ENCODE data around the gene SHFL. TPM values are rescaled to one million over a fixed set of nuclear protein-coding genes. Genes with fewer than 3 reads are reported as not detected.

SHFL gene
- total RNA-seq, result 5.1 and 14.8 TPM in 2 replicates

DNA sequence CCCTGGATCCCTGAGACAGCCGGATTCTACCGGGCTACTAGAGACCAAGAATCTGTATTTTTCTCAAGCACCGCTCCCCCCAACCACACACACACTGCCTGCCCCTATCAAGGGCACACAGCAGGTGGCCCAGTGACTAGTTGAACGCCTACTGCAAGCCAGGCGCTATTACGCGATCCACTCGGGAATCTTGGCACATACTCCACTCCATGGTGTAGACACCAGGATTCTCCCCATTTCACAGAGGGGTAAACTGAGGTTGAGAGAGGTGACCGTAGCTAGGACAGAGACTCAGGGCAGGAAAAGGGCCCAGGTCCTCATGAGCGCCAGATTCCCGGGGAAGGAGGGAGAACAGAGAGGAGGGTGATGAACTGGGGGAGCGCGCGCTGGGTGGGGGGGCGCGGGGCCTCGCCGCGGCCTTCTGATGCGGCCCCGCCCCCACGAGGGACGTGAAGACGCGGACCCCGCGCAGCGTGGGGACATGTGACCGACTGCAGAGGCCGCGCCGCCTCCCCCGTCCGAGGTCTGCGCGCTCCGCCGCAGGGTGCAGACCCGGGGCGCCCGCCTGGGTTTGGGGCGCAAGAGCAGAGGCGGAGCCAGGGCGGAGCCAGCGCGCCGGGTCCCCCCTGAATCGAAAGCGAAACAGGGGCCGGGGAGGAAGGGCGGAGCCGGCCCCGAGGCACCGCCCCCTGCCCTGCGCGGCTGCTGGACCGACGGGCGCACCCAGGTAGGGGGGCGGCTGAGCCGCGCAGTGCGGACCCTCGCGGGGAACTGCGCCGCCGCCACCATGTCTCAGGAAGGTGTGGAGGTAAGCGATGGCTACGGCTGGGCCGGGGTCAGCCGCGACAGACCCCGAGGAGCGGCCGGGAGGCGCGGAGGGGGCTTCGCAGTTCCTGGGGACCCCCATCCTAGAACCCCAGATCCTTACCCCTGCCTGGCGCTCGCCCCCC, at the start of gene SHFL:
TSS of gene SHFL (plus strand) at position 677 of the 950 bp plus-strand sequence. CDS start at position 788, 111 bp downstream.

DNA sequence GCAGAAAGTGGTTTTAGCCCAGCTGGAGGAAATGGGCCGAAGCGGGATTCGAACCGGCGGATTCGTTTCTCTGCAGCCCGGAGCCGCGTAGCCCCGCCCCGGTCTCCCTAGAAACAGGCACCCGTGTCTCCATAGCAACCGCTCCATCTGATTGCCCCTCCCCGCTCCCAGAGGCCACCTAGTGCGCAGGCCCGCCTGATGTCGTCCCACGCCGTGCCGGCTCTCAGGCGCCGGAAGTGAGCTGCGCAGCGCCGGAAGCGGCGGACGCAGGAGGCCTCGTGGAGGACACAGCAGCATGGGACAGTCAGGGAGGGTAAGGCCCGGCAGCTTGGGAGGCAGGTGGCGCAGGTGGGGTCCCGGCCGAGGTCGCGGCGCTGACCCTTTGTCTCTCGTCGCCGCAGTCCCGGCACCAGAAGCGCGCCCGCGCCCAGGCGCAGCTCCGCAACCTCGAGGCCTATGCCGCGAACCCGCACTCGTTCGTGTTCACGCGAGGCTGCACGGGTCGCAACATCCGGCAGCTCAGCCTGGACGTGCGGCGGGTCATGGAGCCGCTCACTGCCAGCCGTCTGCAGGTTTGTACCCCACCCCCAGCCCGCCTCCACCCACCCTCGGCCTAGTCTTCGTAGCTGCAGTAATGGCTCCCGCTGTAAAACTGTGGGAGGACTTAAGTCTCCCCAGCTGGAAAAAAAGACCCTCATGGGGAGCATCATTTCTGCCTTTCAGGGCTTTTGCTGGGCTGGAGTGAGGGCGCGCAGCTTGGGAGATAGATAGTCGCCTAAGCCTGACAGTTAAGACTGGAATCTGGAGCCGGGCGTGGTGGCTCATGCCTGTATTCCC, 20.2 kb downstream of the SHFL start, which contains the start of gene PPAN:
TSS of gene PPAN (plus strand) at position 263 of the 837 bp plus-strand sequence. CDS start at position 296, 33 bp downstream.

DNA sequence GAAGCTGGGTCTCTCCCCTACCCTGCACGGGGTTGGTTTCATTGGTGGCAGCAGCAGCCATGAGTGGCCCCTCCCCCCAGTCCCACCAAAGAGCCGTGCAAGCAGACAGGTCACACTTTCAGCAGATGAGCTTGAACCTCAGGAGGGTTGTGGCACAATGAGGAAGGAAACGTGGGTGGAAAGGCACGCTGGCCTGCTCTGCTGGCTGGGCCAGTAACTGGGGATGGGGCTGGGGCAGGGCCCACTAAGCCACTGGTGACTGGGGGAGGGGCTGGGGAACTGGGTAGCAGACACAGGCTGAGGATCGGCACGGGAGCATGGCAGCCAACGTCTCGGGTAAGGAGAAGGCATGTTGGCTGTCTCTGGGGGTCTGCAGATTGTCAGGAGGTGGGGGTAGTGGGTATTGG, 25.3 kb downstream of the SHFL start, which contains the start of gene P2RY11:
TSS of gene P2RY11 (plus strand) at position 289 of the 407 bp plus-strand sequence. CDS start at position 318, 29 bp downstream.

Other genes with a start within 250 kb of the SHFL start
- 1.7 and 20.1 TPM in 2 replicates for gene OLFM2, start 149.8 kb upstream of the SHFL start, total RNA-seq
- gene COL5A3, start 75.8 kb upstream of the SHFL start, total RNA-seq, result under 0.01 and 0.64 TPM in 2 replicates
- not detected in 2 replicates for gene RDH8, start 72.8 kb upstream of the SHFL start, total RNA-seq
- gene ANGPTL6, start 16.4 kb downstream of the SHFL start, total RNA-seq, result 0.14 and 0.34 TPM in 2 replicates
- gene PPAN, start 20.0 kb downstream of the SHFL start, total RNA-seq, result 63.2 and 67.8 TPM in 2 replicates
- gene P2RY11, start 25.4 kb downstream of the SHFL start, total RNA-seq, result 1.0 and 16.2 TPM in 2 replicates
- gene EIF3G, start 33.6 kb downstream of the SHFL start, total RNA-seq, result 184 and 190 TPM in 2 replicates
- 10.9 and 27.7 TPM in 2 replicates for gene DNMT1, start 108.6 kb downstream of the SHFL start, total RNA-seq
- gene S1PR2, start 145.0 kb downstream of the SHFL start, total RNA-seq, result 2.4 and 3.7 TPM in 2 replicates
- gene MRPL4, start 165.9 kb downstream of the SHFL start, total RNA-seq, result 25.6 and 33.3 TPM in 2 replicates
- gene ICAM1, start 184.8 kb downstream of the SHFL start, total RNA-seq, result 1.0 and 8.2 TPM in 2 replicates
- gene ICAM4, start 200.6 kb downstream of the SHFL start, total RNA-seq, result 1.0 and 5.8 TPM in 2 replicates
- 1.7 and 6.4 TPM in 2 replicates for gene ICAM5, start 203.6 kb downstream of the SHFL start, total RNA-seq
- 0.34 and 0.85 TPM in 2 replicates for gene ZGLP1, start 223.5 kb downstream of the SHFL start, total RNA-seq
- gene FDX2, start 229.7 kb downstream of the SHFL start, total RNA-seq, result 16.4 and 18.8 TPM in 2 replicates
- gene RAVER1, start 247.2 kb downstream of the SHFL start, total RNA-seq, result 3.8 and 20.2 TPM in 2 replicates

All from nasal cavity respiratory epithelium epithelial cell of viscerocranial mucosa (primary cell).